Measurements from ENCODE around the gene MC1R. TPM values are rescaled to one million over a fixed set of nuclear protein-coding genes. Genes with fewer than 3 reads are reported as not detected.
"Not testable (repeated sequence)": the region's sequence is repeated elsewhere in the genome, so short reads cannot be mapped to it uniquely, and the experiment has no call there.

MC1R gene
- total RNA-seq, 1 donor from 2014 or later = 9.2 TPM

DNA sequence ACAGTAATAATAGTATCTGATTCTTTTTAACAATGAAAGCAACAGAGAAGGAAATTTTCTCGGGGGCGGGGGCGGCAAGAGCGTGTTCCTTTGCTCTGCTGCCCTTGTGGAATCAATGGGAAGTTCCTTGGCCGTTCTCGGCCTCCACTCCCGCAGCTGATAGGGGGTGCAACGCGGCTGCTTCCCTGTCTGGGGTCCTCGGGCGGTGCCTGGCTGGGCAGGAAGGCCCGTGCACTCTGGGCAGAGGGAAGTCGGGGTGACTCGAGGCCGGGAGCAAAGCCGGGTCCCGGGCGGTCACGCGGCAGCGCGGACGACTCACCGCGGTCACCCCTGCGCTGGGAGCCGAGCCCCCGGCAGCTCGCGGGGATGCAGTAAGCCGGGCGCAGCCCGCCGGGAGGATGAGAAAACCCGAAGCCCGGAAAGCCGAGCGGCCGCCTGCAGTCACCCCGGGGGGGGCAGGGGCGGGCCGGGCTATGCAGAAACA, 7.0 kb downstream of the MC1R start:
- Histone ChIP-seq H3K36me3 (ENCODE audit: insufficient read depth, low read length) (peaks cover 5% of the 10 kb centered on the region), H2AFZ (ENCODE audit: low read depth, low read length) (no peak overlapping the region), H3K4me1 (ENCODE audit: insufficient read depth, low read length) (peaks cover 19% of the 10 kb centered on the region), H3K79me2 (ENCODE audit: insufficient read depth, low read length) (peaks cover 74% of the 10 kb centered on the region), H3K27me3 (ENCODE audit: insufficient read depth, low read length) (no peaks in the 10 kb centered on the region), H4K20me1 (ENCODE audit: insufficient read depth, low read length) (peaks cover 70% of the 10 kb centered on the region), H3K4me3 (ENCODE audit: insufficient read depth, low read depth, low read length) (peak overlapping the region; percentile 89), H3K4me2 (ENCODE audit: low read length) (peak overlapping the region; percentile 100), H3K9me3 (ENCODE audit: insufficient read depth, low read depth, low read length) (no peaks in the 10 kb centered on the region), H3K27ac (ENCODE audit: low read depth, low read length) (peak overlapping the region; percentile 48), H3K9ac (ENCODE audit: low read length) (peak overlapping the region; percentile 64)
- Mint-ChIP-seq H3K4me3 (ENCODE audit: unreplicated experiment) (peak overlapping the region; percentile 87), H3K27ac (ENCODE audit: unreplicated experiment) (no peak overlapping the region), H3K36me3 (ENCODE audit: low read depth, unreplicated experiment) (peaks cover 1% of the 10 kb centered on the region), H3K4me1 (ENCODE audit: low read depth, unreplicated experiment) (peaks cover 8% of the 10 kb centered on the region), H3K9me3 (ENCODE audit: unreplicated experiment) (peaks cover 2% of the 10 kb centered on the region), H3K27me3 (ENCODE audit: low read depth, unreplicated experiment) (no peaks in the 10 kb centered on the region)
- DNase-seq (ENCODE audit: low read depth) (no peak), FAIRE-seq (no peak)
- no peak for TF ChIP-seq EZH2 (IDR thresholded peaks at IDR 0.05; ENCODE audit: insufficient read depth, low read length)
- TF ChIP-seq, protein P1, sequence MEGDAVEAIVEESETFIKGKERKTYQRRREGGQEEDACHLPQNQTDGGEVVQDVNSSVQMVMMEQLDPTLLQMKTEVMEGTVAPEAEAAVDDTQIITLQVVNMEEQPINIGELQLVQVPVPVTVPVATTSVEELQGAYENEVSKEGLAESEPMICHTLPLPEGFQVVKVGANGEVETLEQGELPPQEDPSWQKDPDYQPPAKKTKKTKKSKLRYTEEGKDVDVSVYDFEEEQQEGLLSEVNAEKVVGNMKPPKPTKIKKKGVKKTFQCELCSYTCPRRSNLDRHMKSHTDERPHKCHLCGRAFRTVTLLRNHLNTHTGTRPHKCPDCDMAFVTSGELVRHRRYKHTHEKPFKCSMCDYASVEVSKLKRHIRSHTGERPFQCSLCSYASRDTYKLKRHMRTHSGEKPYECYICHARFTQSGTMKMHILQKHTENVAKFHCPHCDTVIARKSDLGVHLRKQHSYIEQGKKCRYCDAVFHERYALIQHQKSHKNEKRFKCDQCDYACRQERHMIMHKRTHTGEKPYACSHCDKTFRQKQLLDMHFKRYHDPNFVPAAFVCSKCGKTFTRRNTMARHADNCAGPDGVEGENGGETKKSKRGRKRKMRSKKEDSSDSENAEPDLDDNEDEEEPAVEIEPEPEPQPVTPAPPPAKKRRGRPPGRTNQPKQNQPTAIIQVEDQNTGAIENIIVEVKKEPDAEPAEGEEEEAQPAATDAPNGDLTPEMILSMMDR (IDR thresholded peaks at IDR 0.05; ENCODE audit: insufficient read depth, low read depth, low read length) = no peak

DNA sequence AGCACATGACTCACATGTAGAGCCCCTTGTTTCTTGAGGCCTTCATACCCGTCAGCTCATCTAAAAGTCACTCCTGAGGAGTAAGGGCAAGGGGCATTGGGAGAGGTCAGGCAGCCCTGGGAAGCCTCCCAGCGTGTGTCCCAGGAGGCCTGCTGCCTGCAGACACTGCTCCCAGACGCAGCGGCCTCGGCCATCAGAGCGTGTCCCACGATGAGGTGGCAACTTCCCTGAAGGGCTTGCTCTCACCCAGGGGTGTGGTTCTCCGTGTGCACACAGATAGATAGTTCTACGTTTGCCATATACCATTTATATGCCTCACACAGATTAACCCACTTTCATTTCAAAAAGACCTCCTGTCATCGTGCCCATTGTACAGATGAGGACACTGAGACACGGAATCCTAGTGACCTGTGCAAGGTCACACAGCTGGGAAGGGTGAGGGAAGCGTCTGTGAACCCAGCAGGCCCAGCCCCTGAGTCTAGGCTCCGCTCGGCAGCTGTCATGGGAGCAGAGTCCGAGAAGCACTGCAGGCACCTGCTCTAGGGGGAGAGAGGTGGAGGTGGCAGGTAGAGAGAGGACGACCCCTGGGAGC, 12.7 kb downstream of the MC1R start:
- Histone ChIP-seq H3K9ac (ENCODE audit: low read length) (no peak overlapping the region), H3K79me2 (ENCODE audit: insufficient read depth, low read length) (peaks cover 71% of the 10 kb centered on the region), H3K4me3 (ENCODE audit: insufficient read depth, low read depth, low read length) (no peak overlapping the region), H3K27me3 (ENCODE audit: insufficient read depth, low read length) (no peaks in the 10 kb centered on the region), H3K27ac (ENCODE audit: low read depth, low read length) (no peak overlapping the region), H4K20me1 (ENCODE audit: insufficient read depth, low read length) (peaks cover 98% of the 10 kb centered on the region), H2AFZ (ENCODE audit: low read depth, low read length) (no peak overlapping the region), H3K9me3 (ENCODE audit: insufficient read depth, low read depth, low read length) (no peaks in the 10 kb centered on the region), H3K36me3 (ENCODE audit: insufficient read depth, low read length) (peaks cover 40% of the 10 kb centered on the region), H3K4me1 (ENCODE audit: insufficient read depth, low read length) (peaks cover 2% of the 10 kb centered on the region), H3K4me2 (ENCODE audit: low read length) (no peak overlapping the region)
- Mint-ChIP-seq H3K27ac (ENCODE audit: unreplicated experiment) (no peak overlapping the region), H3K36me3 (ENCODE audit: low read depth, unreplicated experiment) (peaks cover 23% of the 10 kb centered on the region), H3K27me3 (ENCODE audit: low read depth, unreplicated experiment) (no peaks in the 10 kb centered on the region), H3K4me1 (ENCODE audit: low read depth, unreplicated experiment) (no peaks in the 10 kb centered on the region), H3K4me3 (ENCODE audit: unreplicated experiment) (no peak overlapping the region), H3K9me3 (ENCODE audit: unreplicated experiment) (no peaks in the 10 kb centered on the region)
- FAIRE-seq = no peak
- no peak for DNase-seq (ENCODE audit: low read depth)
- TF ChIP-seq, protein P1 (IDR thresholded peaks at IDR 0.05; ENCODE audit: insufficient read depth, low read depth, low read length) = no peak
- no peak for TF ChIP-seq EZH2 (IDR thresholded peaks at IDR 0.05; ENCODE audit: insufficient read depth, low read length)

DNA sequence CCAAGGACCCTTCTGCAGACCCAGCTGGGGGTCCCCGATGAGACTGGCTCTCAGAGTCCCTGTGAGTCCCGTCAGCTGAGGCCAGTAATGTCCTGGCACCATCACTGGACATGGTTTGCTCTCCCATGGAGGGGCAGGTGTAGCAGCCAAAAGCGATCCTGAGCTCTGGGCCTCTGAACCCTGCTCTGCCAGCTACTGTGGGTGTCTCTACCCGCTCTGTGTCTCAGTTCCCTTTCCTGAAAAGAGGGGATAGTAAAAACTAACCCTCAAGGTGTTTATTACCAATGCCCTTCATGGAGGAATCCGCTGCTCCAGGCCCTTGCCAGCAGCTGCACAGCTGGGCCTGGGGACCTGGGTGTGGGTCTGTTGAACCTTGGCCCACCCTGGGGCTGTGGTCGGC, 13.3 kb downstream of the MC1R start:
- no peak overlapping the region for H3K4me3 Mint-ChIP-seq (ENCODE audit: unreplicated experiment)
- no peak overlapping the region for H3K4me2 ChIP-seq (ENCODE audit: low read length)
- no peak overlapping the region for H3K4me3 ChIP-seq (ENCODE audit: insufficient read depth, low read depth, low read length)
- H3K27me3 Mint-ChIP-seq (ENCODE audit: low read depth, unreplicated experiment) = no peaks in the 10 kb centered on the region
- no peaks in the 10 kb centered on the region for H3K4me1 Mint-ChIP-seq (ENCODE audit: low read depth, unreplicated experiment)
- no peak overlapping the region for H3K9ac ChIP-seq (ENCODE audit: low read length)
- no peaks in the 10 kb centered on the region for H3K9me3 ChIP-seq (ENCODE audit: insufficient read depth, low read depth, low read length)
- FAIRE-seq = no peak
- H3K9me3 Mint-ChIP-seq (ENCODE audit: unreplicated experiment) = no peaks in the 10 kb centered on the region
- no peaks in the 10 kb centered on the region for H3K27me3 ChIP-seq (ENCODE audit: insufficient read depth, low read length)
- peaks cover 98% of the 10 kb centered on the region for H4K20me1 ChIP-seq (ENCODE audit: insufficient read depth, low read length)
- H3K27ac Mint-ChIP-seq (ENCODE audit: unreplicated experiment) = no peak overlapping the region
- H2AFZ ChIP-seq (ENCODE audit: low read depth, low read length) = no peak overlapping the region
- H3K79me2 ChIP-seq (ENCODE audit: insufficient read depth, low read length) = peaks cover 65% of the 10 kb centered on the region
- peaks cover 40% of the 10 kb centered on the region for H3K36me3 ChIP-seq (ENCODE audit: insufficient read depth, low read length)
- no peak for DNase-seq (ENCODE audit: low read depth)
- no peak overlapping the region for H3K27ac ChIP-seq (ENCODE audit: low read depth, low read length)
- H3K36me3 Mint-ChIP-seq (ENCODE audit: low read depth, unreplicated experiment) = peaks cover 23% of the 10 kb centered on the region
- TF ChIP-seq, protein P1 (IDR thresholded peaks at IDR 0.05; ENCODE audit: insufficient read depth, low read depth, low read length) = no peak
- no peak for TF ChIP-seq EZH2 (IDR thresholded peaks at IDR 0.05; ENCODE audit: insufficient read depth, low read length)
- no peaks in the 10 kb centered on the region for H3K4me1 ChIP-seq (ENCODE audit: insufficient read depth, low read length)

DNA sequence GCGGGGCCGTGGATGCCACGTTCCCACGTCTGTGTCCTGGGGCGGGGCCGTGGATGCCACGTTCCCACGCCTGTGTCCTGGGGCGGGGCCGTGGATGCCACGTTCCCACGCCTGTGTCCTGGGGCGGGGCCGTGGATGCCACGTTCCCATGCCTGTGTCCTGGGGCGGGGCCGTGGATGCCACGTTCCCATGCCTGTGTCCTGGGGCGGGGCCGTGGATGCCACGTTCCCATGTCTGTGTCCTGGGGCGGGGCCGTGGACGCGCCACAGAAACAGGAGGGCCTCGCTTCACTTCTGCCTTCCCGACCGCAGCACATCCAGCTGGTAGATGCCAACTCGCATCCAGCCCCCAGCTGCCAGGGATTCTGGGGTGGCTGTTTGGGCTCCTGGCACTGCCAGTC, 15.4 kb downstream of the MC1R start:
- FAIRE-seq = not testable (repeated sequence)

More for the DNA sequence above, 15.4 kb downstream of the MC1R start:
- peaks cover 83% of the 10 kb centered on the region for H4K20me1 ChIP-seq (ENCODE audit: insufficient read depth, low read length)
- not testable (repeated sequence) for H3K27ac Mint-ChIP-seq (ENCODE audit: unreplicated experiment); H3K9ac ChIP-seq (ENCODE audit: low read length); H3K27me3 ChIP-seq (ENCODE audit: insufficient read depth, low read length); H3K27ac ChIP-seq (ENCODE audit: low read depth, low read length); H2AFZ ChIP-seq (ENCODE audit: low read depth, low read length); H3K4me2 ChIP-seq (ENCODE audit: low read length); H3K4me3 ChIP-seq (ENCODE audit: insufficient read depth, low read depth, low read length); H3K9me3 ChIP-seq (ENCODE audit: insufficient read depth, low read depth, low read length); H3K4me1 ChIP-seq (ENCODE audit: insufficient read depth, low read length); H3K4me3 Mint-ChIP-seq (ENCODE audit: unreplicated experiment); H3K9me3 Mint-ChIP-seq (ENCODE audit: unreplicated experiment); DNase-seq (ENCODE audit: low read depth); H3K4me1 Mint-ChIP-seq (ENCODE audit: low read depth, unreplicated experiment); H3K27me3 Mint-ChIP-seq (ENCODE audit: low read depth, unreplicated experiment)
- H3K36me3 Mint-ChIP-seq (ENCODE audit: low read depth, unreplicated experiment) = peaks cover 26% of the 10 kb centered on the region
- H3K36me3 ChIP-seq (ENCODE audit: insufficient read depth, low read length) = peaks cover 40% of the 10 kb centered on the region
- H3K79me2 ChIP-seq (ENCODE audit: insufficient read depth, low read length) = peaks cover 45% of the 10 kb centered on the region
